ENCODE data around the gene KDM1A. TPM values are rescaled to one million over a fixed set of nuclear protein-coding genes. Genes with fewer than 3 reads are reported as not detected.

KDM1A gene
- polyA plus RNA-seq, 3 donors from 2014 or later: 28.8 to 45.3 (median 45.0) TPM

DNA sequence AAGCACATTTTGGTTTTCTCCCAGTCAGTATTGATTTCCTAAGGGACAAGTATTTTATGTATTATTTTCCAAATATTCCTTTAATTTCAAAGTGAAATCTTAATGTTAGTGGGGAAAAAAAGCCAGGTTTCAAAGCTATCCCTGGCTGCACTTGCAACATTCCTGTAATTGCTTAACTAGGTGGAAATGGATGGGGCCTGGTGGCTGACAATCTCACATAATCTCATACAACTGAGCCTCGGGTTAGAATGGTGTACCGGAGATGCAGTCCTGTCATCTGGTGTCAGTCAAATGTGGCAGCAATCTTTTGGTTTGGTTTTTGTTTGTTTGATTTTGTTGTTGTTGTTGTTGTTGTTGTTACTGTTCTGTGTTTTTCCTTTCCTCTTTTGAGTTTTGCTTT, 46.1 kb downstream of the KDM1A start:
- Mint-ChIP-seq H3K4me1 (peaks cover 3 to 9% of the 10 kb centered on the region in 2 donors), H3K9me3 (no peaks in the 10 kb centered on the region), H3K27me3 (ENCODE audit: low read depth in 3 of 3) (no peaks in the 10 kb centered on the region), H3K36me3 (peaks cover 8 to 58% (median 9%) of the 10 kb centered on the region in 3 donors), H3K4me3 (no peak overlapping the region), H3K27ac (peak overlapping the region in 1 of 6 donors; percentile 3)
- no peak for DNase-seq

DNA sequence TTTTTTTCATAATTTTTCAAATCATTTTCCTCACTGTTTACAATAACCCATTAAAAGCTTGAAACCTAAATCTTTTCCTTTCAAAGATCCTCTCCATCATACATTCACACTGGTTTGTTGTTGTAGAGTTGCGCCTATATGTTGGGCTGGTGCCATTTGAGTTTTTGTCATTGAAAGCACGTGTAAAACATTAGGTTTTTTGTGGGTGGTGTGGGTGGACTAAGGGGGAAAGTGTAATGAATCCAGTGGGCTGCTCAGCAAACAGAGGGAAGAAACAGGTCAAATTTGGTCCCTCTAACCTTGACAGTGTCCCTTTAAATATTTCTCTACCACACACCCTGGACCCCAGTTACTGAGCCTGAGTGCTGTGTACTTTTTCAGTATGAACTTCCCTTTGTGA, 46.8 kb downstream of the KDM1A start:
- Mint-ChIP-seq H3K4me1 (peaks cover 0 to 2% of the 10 kb centered on the region in 2 donors), H3K27me3 (ENCODE audit: low read depth in 3 of 3) (no peaks in the 10 kb centered on the region), H3K4me3 (no peak overlapping the region), H3K36me3 (peaks cover 6 to 56% (median 12%) of the 10 kb centered on the region in 3 donors), H3K9me3 (no peaks in the 10 kb centered on the region), H3K27ac (peak overlapping the region in 1 of 6 donors; percentile 3)
- DNase-seq: no peak

DNA sequence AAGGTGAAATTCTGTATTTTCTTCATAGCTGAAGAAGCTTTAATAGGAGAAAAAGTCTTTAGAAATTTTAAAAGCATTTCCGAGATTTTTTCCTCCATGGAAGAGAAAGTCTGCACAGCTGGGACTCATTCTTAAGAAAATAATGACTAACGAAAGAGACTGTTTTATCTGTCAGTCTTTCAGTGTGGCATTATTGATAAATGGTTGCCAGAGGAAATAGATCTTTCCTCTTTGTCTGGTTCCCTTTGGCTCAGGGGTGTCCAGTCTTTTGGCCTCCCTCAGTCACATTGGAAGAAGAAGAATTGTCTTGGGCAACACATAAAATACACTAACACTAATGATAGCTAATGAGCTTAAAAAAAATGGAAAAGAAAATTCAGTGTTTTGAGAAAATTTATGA, 49.9 kb downstream of the KDM1A start:
- Mint-ChIP-seq H3K36me3 (peaks cover 12 to 58% (median 28%) of the 10 kb centered on the region in 3 donors), H3K4me1 (no peaks in the 10 kb centered on the region), H3K27me3 (ENCODE audit: low read depth in 3 of 3) (no peaks in the 10 kb centered on the region), H3K9me3 (no peaks in the 10 kb centered on the region), H3K27ac (no peak overlapping the region), H3K4me3 (no peak overlapping the region)
- no peak for DNase-seq

DNA sequence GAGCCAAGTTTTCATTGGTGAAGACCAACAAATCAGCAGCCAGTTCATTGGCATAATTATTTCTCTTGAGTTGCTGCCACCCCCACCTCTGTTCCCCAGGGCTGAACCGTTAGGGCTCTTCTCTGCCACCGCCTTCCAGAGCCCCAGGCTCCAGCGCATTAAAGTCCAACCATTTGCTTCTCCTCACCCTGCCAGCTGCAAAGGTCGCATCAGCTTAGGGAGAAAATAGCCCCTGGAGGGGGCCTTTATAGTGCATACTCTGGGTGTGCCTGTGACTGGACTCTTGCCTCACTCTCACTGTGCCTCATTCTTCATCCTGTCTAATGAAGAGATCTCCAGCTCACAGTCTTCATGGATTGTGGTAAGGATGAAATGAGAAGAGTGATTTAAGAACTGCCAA, 50.4 kb downstream of the KDM1A start:
- no peak overlapping the region for H3K4me3 Mint-ChIP-seq
- H3K36me3 Mint-ChIP-seq: peaks cover 12 to 53% (median 28%) of the 10 kb centered on the region in 3 donors
- H3K9me3 Mint-ChIP-seq: no peaks in the 10 kb centered on the region
- H3K4me1 Mint-ChIP-seq: no peaks in the 10 kb centered on the region
- DNase-seq: no peak
- no peak overlapping the region for H3K27ac Mint-ChIP-seq
- no peaks in the 10 kb centered on the region for H3K27me3 Mint-ChIP-seq (ENCODE audit: low read depth in 3 of 3)

DNA sequence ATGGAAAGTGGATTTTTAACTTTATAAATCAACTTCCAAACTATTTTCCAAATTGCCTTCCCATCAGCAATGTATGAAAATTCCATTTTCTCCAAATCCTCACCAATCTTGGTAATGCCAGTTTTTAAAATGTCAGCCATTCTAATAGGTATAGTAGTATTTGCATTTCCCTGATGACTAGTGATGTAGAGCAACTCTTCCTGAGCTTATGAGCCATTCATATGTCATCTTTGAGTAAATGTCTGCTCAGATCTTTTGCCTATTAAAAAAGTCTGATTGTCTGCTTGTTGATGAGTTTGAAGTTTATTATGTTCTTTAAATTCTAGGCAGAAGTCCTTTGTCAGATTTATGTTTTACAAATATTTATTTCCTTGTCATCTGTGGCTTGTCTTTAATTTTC, 54.7 kb downstream of the KDM1A start:
- peaks cover 17 to 45% (median 30%) of the 10 kb centered on the region in 3 donors for H3K36me3 Mint-ChIP-seq

DNA sequence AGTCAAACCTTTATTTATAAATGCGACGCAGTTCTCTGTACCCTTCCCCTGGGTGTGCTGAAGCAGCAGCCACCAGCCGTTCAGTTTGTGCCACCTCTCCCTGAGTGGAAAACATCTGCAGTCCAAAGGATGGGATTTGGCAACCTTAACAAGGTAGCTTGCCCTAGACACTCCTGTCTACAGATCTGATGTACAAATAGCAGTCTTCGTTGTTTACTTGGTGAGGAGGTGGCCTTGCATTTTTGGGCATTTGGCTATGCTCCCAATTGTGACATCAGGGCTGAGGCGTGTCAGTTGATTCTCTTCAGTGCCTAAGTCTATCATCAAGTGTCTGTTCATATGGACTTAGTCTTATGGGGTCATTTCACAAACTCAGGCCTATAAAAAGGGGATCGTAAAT, 59.8 kb downstream of the KDM1A start:
- H3K36me3 Mint-ChIP-seq: peaks cover 16 to 56% (median 27%) of the 10 kb centered on the region in 3 donors

More for the DNA sequence above, 54.7 kb downstream of the KDM1A start:
- Mint-ChIP-seq H3K9me3 (no peaks in the 10 kb centered on the region), H3K27me3 (ENCODE audit: low read depth in 3 of 3) (no peaks in the 10 kb centered on the region), H3K4me1 (no peaks in the 10 kb centered on the region), H3K27ac (no peak overlapping the region), H3K4me3 (no peak overlapping the region)
- DNase-seq: no peak

DNA sequence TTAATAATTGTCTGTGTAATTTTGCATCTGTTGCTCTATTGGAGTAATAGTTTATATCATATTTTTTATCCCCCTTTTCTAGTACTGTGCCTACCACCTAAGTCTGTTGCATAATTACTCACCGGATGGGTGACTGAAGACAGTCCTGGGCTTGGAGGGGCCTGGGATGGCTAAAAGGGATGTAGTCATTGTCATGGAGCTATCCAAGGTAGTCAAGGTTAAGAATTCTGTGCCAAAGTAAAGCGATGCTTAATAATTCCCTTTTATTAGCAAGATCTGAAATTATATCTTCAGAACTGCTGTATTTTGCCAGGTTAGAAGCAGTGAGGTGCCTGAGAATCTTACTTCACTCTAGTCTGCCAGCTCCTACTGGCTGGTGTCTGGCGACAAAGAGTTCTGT, 61.6 kb downstream of the KDM1A start:
- DNase-seq: no peak
- Mint-ChIP-seq H3K27ac (peak overlapping the region in 1 of 6 donors; percentile 45), H3K36me3 (peaks cover 20 to 66% (median 39%) of the 10 kb centered on the region in 3 donors), H3K9me3 (no peaks in the 10 kb centered on the region), H3K4me3 (no peak overlapping the region), H3K4me1 (no peaks in the 10 kb centered on the region), H3K27me3 (ENCODE audit: low read depth in 3 of 3) (peaks cover 0 to 4% (median 0%) of the 10 kb centered on the region in 3 donors)

More for the DNA sequence above, 59.8 kb downstream of the KDM1A start:
- Mint-ChIP-seq H3K4me1 (no peaks in the 10 kb centered on the region), H3K4me3 (no peak overlapping the region), H3K27ac (peak overlapping the region in 2 of 6 donors; percentile 47 to 68), H3K27me3 (ENCODE audit: low read depth in 3 of 3) (peaks cover 0 to 4% (median 0%) of the 10 kb centered on the region in 3 donors), H3K9me3 (no peaks in the 10 kb centered on the region)
- no peak for DNase-seq

DNA sequence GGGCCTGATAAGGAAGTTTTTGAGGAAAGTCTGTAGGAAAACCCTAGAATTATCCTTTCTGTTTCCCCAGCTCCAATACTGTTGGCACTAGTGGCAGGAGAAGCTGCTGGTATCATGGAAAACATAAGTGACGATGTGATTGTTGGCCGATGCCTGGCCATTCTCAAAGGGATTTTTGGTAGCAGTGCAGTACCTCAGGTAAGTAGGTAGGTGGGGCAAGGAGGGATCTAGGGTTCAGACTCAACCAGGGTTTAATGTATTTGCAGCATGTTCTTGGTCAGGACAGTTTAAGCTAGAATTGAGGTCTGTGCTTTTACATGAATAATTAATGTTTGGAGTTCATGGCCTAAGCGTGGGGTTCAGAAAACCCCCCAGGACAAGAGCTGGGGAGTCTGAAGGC, 62.1 kb downstream of the KDM1A start:
- DNase-seq: no peak
- Mint-ChIP-seq H3K4me3 (no peak overlapping the region), H3K9me3 (no peaks in the 10 kb centered on the region), H3K27me3 (ENCODE audit: low read depth in 3 of 3) (peaks cover 0 to 4% (median 0%) of the 10 kb centered on the region in 3 donors), H3K36me3 (peaks cover 22 to 71% (median 44%) of the 10 kb centered on the region in 3 donors), H3K27ac (peak overlapping the region in 1 of 6 donors; percentile 45), H3K4me1 (no peaks in the 10 kb centered on the region)

DNA sequence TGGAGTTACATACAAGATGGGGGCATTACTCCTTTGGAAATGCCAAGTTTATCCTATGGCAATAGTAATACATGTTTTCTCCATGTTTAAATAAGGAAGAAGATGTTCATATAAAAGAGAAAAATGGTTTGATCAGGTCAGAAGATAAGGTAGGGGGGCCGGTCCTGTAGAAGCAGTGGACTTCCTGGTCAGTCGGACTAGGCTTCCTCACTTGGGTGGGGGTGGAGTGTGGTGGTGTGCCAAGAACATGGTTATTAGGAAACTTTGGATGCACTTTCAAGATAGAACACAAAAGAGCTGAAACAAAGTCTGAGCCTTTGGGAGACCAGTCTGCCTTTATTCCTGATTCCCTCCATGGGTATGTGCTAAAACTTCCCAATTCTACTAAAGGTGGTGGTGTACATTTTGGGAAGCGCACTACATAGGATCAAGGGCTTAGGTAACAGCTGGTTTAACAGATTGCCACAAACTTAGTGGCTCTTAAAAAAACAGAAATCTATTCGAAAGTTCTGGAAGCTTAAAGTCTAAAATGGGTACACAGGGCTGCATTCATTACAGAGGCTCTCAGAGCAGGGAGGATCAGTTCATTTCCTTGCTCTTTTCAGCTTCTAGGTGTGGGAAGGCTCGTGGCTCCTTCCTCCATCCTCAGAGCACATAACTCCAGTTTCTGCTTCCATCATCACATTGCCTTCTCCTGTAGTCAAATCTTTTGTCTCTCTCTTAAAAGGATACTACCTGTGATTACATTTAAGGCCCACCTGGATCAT, 64.6 kb downstream of the KDM1A start:
- Mint-ChIP-seq H3K27me3 (ENCODE audit: low read depth in 3 of 3) (peaks cover 0 to 4% (median 0%) of the 10 kb centered on the region in 3 donors), H3K4me1 (no peaks in the 10 kb centered on the region), H3K9me3 (no peaks in the 10 kb centered on the region), H3K4me3 (no peak overlapping the region), H3K27ac (peak overlapping the region in 1 of 6 donors; percentile 2), H3K36me3 (peaks cover 35 to 73% (median 48%) of the 10 kb centered on the region in 3 donors)
- DNase-seq: no peak

DNA sequence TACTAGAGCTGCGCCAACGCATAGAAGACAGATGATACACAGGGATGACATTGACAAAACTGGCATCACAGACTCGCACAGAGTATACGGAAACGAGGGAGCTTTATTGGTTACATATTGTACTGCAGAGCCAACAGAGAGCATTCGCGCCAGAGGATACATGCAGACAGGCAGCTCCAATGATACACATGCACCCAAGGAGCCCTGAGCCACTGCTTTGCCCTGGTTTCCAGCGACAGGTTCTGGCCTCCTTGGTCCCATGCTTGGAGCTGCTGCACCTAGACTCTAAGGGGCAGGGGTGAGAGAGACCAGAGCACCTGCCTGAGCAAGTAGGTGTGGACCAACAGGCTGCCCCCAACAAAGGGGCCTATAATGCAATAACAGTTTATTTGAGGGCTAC, 65.6 kb downstream of the KDM1A start:
- Mint-ChIP-seq H3K36me3 (peaks cover 27 to 64% (median 41%) of the 10 kb centered on the region in 3 donors), H3K9me3 (no peaks in the 10 kb centered on the region), H3K4me3 (no peak overlapping the region), H3K4me1 (no peaks in the 10 kb centered on the region), H3K27me3 (ENCODE audit: low read depth in 3 of 3) (peaks cover 0 to 4% (median 0%) of the 10 kb centered on the region in 3 donors), H3K27ac (peak overlapping the region in 1 of 6 donors; percentile 50)
- no peak for DNase-seq

DNA sequence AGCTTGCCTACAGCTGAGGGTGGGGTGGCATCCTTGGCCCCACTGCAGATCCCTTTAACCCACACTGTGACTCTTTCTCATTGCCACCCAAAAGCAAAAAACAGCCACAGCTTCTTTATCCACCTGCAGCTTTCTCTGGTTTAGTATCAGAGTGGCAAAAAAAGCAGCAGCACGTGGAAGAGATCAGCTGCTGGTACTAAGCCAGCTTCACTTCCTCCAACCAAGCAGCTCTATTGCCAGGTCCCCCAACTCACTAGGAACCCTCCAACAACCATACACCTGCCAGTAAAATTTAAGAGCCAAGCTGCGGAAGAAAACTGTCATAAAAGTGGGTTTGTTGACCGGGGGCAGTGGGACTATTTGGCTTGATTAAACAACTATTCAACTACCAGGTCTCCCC, 66.4 kb downstream of the KDM1A start:
- Mint-ChIP-seq H3K27ac (peak overlapping the region in 1 of 6 donors; percentile 67), H3K27me3 (ENCODE audit: low read depth in 3 of 3) (no peaks in the 10 kb centered on the region), H3K4me3 (no peak overlapping the region), H3K9me3 (no peaks in the 10 kb centered on the region), H3K4me1 (no peaks in the 10 kb centered on the region), H3K36me3 (peaks cover 28 to 56% (median 36%) of the 10 kb centered on the region in 3 donors)
- no peak for DNase-seq

DNA sequence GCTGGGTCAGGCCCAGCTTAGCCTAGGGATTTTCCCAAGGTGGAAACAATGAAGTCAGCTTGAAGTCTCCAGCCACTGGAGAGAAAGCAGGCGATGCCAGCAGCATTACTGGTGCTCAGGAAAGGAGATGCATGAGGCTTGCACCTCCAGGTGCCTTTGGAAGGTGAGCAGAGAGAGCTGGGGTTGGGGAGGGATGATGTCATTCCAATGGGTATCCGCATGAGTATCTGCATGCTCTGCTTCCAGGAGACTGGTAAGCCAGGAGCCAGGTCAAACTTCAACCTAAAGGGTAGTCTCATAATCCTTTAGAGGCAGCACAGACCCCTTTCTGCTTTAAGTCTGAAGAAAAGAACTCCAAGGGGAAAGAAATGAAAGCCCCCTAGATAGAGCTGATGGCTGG, 68.8 kb downstream of the KDM1A start:
- H3K27ac Mint-ChIP-seq: no peak overlapping the region
- no peaks in the 10 kb centered on the region for H3K9me3 Mint-ChIP-seq
- H3K4me1 Mint-ChIP-seq: no peaks in the 10 kb centered on the region
- H3K4me3 Mint-ChIP-seq: no peak overlapping the region
- H3K36me3 Mint-ChIP-seq: peaks cover 22 to 55% (median 28%) of the 10 kb centered on the region in 3 donors
- no peak for DNase-seq
- H3K27me3 Mint-ChIP-seq (ENCODE audit: low read depth in 3 of 3): no peaks in the 10 kb centered on the region

DNA sequence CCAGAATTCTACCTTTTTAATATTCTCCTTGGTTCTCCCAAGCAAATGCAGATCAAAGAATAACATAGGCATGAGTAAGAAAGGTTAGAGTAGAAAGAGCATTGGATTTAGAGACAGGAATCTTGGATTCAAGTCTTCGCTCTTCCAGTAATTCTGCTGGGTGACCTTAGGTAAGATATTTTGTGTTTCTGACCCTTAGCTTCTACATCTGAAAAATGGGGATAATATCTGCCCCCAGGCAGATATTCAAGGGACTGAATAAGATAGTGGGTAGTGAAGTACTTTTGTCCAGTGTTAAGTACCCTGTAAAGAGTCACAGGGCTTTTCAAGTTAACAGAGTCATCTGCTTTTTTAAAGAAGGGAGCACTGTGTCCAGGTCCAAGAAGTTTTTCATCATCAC, 70.8 kb downstream of the KDM1A start:
- Mint-ChIP-seq H3K4me3 (no peak overlapping the region), H3K9me3 (no peaks in the 10 kb centered on the region), H3K36me3 (peaks cover 25 to 56% (median 38%) of the 10 kb centered on the region in 3 donors), H3K27me3 (ENCODE audit: low read depth in 3 of 3) (no peaks in the 10 kb centered on the region), H3K4me1 (no peaks in the 10 kb centered on the region), H3K27ac (no peak overlapping the region)
- no peak for DNase-seq

DNA sequence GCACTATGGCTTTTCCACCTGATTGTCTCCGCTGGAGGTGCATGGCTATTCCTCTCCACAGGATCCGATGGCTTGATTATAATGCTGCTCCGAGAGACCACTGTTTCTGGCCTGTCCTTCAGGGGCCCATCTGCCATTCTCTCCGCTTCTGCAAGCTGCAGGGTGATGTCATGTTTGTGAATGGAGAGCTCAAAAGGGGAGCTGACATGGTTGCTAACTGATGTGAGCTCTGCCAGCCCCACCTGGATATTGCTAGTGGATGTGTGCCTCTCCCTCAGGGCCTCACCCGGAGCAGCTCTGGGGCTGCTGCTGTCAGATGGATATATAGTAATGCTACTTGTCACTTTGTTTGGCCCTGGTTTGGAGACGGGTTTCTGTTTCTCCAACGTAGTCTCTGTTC, 72.3 kb downstream of the KDM1A start:
- Mint-ChIP-seq H3K27me3 (ENCODE audit: low read depth in 3 of 3) (no peaks in the 10 kb centered on the region), H3K4me3 (no peak overlapping the region), H3K27ac (no peak overlapping the region), H3K9me3 (no peaks in the 10 kb centered on the region), H3K36me3 (peaks cover 15 to 45% (median 31%) of the 10 kb centered on the region in 3 donors), H3K4me1 (no peaks in the 10 kb centered on the region)
- no peak for DNase-seq
